Stimulated activated CD4-positive, alpha-beta T cell treated with anti-CD3 and anti-CD28 coated beads, Interleukin-4, amount 100 ng/mL, for 1 hour (primary cell): ENCODE measurements around the gene ACADSB.

Source experiments
- DNase-seq: peaks from one replicate; pipeline ENCODE4 v3.0.0-alpha.2; 2020

Gene ACADSB

GRCh38 chr10:123103944-123104343 is 95.1 kb downstream of the ACADSB start:
- DNase-seq, result no peak
